HepG2 (cell line): ENCODE measurements around the gene BBS1. TPM values are rescaled to one million over a fixed set of nuclear protein-coding genes. Genes with fewer than 3 reads are reported as not detected.

Experiments used
- ATAC-seq: fragments of 200-7000 bp; cut with Tn5 transposase; 3 replicates; pipeline ENCODE4 v1.9.1; 2020; ENCODE audit warnings: mild to moderate bottlenecking, moderate library complexity
- BruUV-seq: library from RNA; stranded (reverse); fragments of 400-500 nt; replicated peaks from 2 replicates; lab custom pipeline; 2021; lab: Mats Ljungman, UMichigan
- CTCF ChIA-PET: fragments of 300-600 bp; formaldehyde crosslinking; extraction: SDS; loops from one replicate; lab custom pipeline; 2021; ENCODE audit warnings: low total read pairs, inconsistent platforms, low intra/inter-chr PET ratio; lab: Yijun Ruan, JAX
- POLR2A ChIA-PET: fragments of 350-600 bp; sonication (Branson Sonifier 250); formaldehyde crosslinking; loops from one replicate; lab custom pipeline; 2020; ENCODE audit warnings: antibody characterized with exemption, inconsistent platforms; lab: Yijun Ruan, JAX
- DNase-seq: peaks from one replicate; pipeline ENCODE4 v3.0.0-alpha.2; 2015; ENCODE audit warnings: low spot score
- FAIRE-seq: peaks from 3 replicates; lab custom pipeline; 2011; peaks lifted over from hg19 to GRCh38; lab: Jason Lieb, UNC
- H2AFZ ChIP-seq: one replicate; pipeline ENCODE4 v1.6.1; 2011; ENCODE audit warnings: low read length, inconsistent platforms
- H3K27ac ChIP-seq: fragments of 300-600 bp; 3 replicates; pipeline ENCODE4 v1.8.0; 2011; ENCODE audit warnings: mixed run types, mild to moderate bottlenecking, mixed read lengths, low read length, inconsistent platforms; ENCODE audit not compliant: insufficient read depth; ENCODE audit errors: extremely low read length
- H3K27me3 ChIP-seq, 2 experiments: fragments of 200-600 bp in 1 of 2; 2 replicates in 1 of 2; 3 replicates in 1 of 2; pipeline versions ENCODE4 v1.6.0 to v1.8.0; 2011; ENCODE audit warnings: low read length in 2 of 2, mild to moderate bottlenecking in 2 of 2, moderate library complexity in 2 of 2, inconsistent platforms in 1 of 2; ENCODE audit not compliant: insufficient read depth in 2 of 2, control insufficient read depth in 1 of 2
- H3K36me3 ChIP-seq, 2 experiments: fragments of 200-600 bp in 1 of 2; replicated peaks in 1 of 2; 2 replicates in 1 of 2; 3 replicates in 1 of 2; pipeline versions ENCODE4 v1.5.1 to v1.8.0; 2011; ENCODE audit warnings: low read length in 2 of 2, inconsistent platforms in 1 of 2; ENCODE audit not compliant: insufficient read depth in 2 of 2, control insufficient read depth in 1 of 2
- H3K4me1 ChIP-seq: 2 replicates; pipeline ENCODE4 v1.5.1; 2012; ENCODE audit warnings: low read length, inconsistent platforms; ENCODE audit not compliant: insufficient read depth
- H3K4me2 ChIP-seq: 2 replicates; pipeline ENCODE4 v1.6.0; 2011; ENCODE audit warnings: low read depth, low read length, inconsistent platforms
- H3K4me3 ChIP-seq, 3 experiments: fragments of 200-600 bp in 1 of 3; sonication (generic), shearing (Covaris generic) in 1 of 3; replicated peaks in 1 of 3; 2 replicates each; pipeline ENCODE4 v1.5.1; 2011 to 2016; ENCODE audit warnings: low read length in 3 of 3, inconsistent platforms in 2 of 3, low read depth in 2 of 3, mild to moderate bottlenecking in 2 of 3, control low read depth in 1 of 3, mixed read lengths in 1 of 3; ENCODE audit not compliant: insufficient read depth in 1 of 3
- H3K79me2 ChIP-seq: one replicate; pipeline ENCODE4 v1.6.1; 2011; ENCODE audit warnings: low read length, inconsistent platforms; ENCODE audit not compliant: insufficient read depth
- H3K9ac ChIP-seq: 2 replicates; pipeline ENCODE4 v1.6.0; 2011; ENCODE audit warnings: mild to moderate bottlenecking, low read depth, low read length, inconsistent platforms; ENCODE audit not compliant: insufficient read depth
- H3K9me3 ChIP-seq: 2 replicates; pipeline ENCODE4 v1.5.1; 2012; ENCODE audit warnings: mild to moderate bottlenecking, low read length
- H4K20me1 ChIP-seq: 2 replicates; pipeline ENCODE4 v1.6.0; 2011; ENCODE audit warnings: inconsistent platforms, mild to moderate bottlenecking, low read length, moderate library complexity; ENCODE audit not compliant: insufficient read depth
- BHLHE40 ChIP-seq: IDR thresholded peaks from 2 replicates; pipeline ENCODE4 v1.6.1; 2011; ENCODE audit warnings: low read length, improper control_type of control experiment
- CENPT ChIP-seq: sonication (generic); formaldehyde crosslinking; IDR thresholded peaks from 2 replicates; pipeline ENCODE4 v1.8.0; 2022; ENCODE audit warnings: low read depth, mild to moderate bottlenecking, moderate library complexity, missing genetic modification reagents
- ELK4 ChIP-seq: sonication (generic); formaldehyde crosslinking; IDR thresholded peaks from 2 replicates; pipeline ENCODE4 v1.9.0; 2021; ENCODE audit warnings: missing genetic modification reagents, borderline replicate concordance
- FOSL2 ChIP-seq: sonication (generic); formaldehyde crosslinking; IDR thresholded peaks from 2 replicates; pipeline ENCODE4 v1.4.0; 2020; ENCODE audit warnings: missing genetic modification reagents
- FOXC1 ChIP-seq: sonication (generic); formaldehyde crosslinking; IDR thresholded peaks from 2 replicates; pipeline ENCODE4 v1.8.0; 2022; ENCODE audit warnings: mild to moderate bottlenecking, missing genetic modification reagents, borderline replicate concordance
- FOXP1 ChIP-seq, 2 experiments: fragments of 450-650 bp in 1 of 2; IDR thresholded peaks; 2 replicates each; pipeline ENCODE4 v1.6.1; 2017 to 2018; ENCODE audit warnings: antibody characterized with exemption in 1 of 2
- GTF3A ChIP-seq: sonication (generic); formaldehyde crosslinking; conservative IDR thresholded peaks from 2 replicates; pipeline ENCODE4 v1.4.0; 2020; ENCODE audit warnings: mild to moderate bottlenecking, missing genetic modification reagents
- HMGXB4 ChIP-seq, 2 experiments: sonication (generic) in 1 of 2; formaldehyde crosslinking in 1 of 2; IDR thresholded peaks; 2 replicates each; pipeline versions ENCODE4 v1.4.0 to v1.6.1; 2018 to 2020; ENCODE audit warnings: missing genetic modification reagents in 2 of 2, borderline replicate concordance in 1 of 2, low read depth in 1 of 2, mild to moderate bottlenecking in 1 of 2, missing biosample characterization in 1 of 2
- KDM1A ChIP-seq: IDR thresholded peaks from 2 replicates; pipeline ENCODE4 v1.6.1; 2016; ENCODE audit warnings: missing compliant biosample characterization
- NFRKB ChIP-seq: fragments of 450-650 bp; IDR thresholded peaks from 2 replicates; pipeline ENCODE4 v1.6.1; 2017
- ZNF251 ChIP-seq: sonication (generic); formaldehyde crosslinking; IDR thresholded peaks from 2 replicates; pipeline ENCODE4 v1.9.0; 2021; ENCODE audit warnings: mild to moderate bottlenecking, missing genetic modification reagents
- ZNF510 ChIP-seq: sonication (generic); formaldehyde crosslinking; IDR thresholded peaks from 2 replicates; pipeline ENCODE4 v1.4.0; 2020; ENCODE audit warnings: low read depth, mild to moderate bottlenecking, missing genetic modification reagents
- ZNF546 ChIP-seq: sonication (generic); formaldehyde crosslinking; conservative IDR thresholded peaks from 2 replicates; pipeline ENCODE4 v1.8.1; 2023; ENCODE audit warnings: mild to moderate bottlenecking, missing genetic modification reagents
- ZNF687 ChIP-seq: sonication (generic); formaldehyde crosslinking; IDR thresholded peaks from 2 replicates; pipeline ENCODE4 v1.5.1; 2020; ENCODE audit warnings: mild to moderate bottlenecking, missing genetic modification reagents, moderate library complexity
- ZNF782 ChIP-seq: sonication (generic); formaldehyde crosslinking; IDR thresholded peaks from 2 replicates; pipeline ENCODE4 v1.4.0; 2020; ENCODE audit warnings: missing genetic modification reagents, mild to moderate bottlenecking, borderline replicate concordance
- ZSCAN22 ChIP-seq: sonication (generic); formaldehyde crosslinking; IDR thresholded peaks from 2 replicates; pipeline ENCODE4 v1.4.0; 2020; ENCODE audit warnings: mild to moderate bottlenecking, missing genetic modification reagents
- ZSCAN31 ChIP-seq: sonication (generic); formaldehyde crosslinking; IDR thresholded peaks from 2 replicates; pipeline ENCODE4 v1.5.0; 2020; ENCODE audit warnings: low read depth, mild to moderate bottlenecking, missing genetic modification reagents
- WGBS: methylation state at CpG from one replicate; pipeline ENCODE4 v1.1.6; 2017; ENCODE audit warnings: low lambda C conversion rate; 5-methylcytosine and 5-hydroxymethylcytosine counted together
- in situ Hi-C: cut with HindIII; loops from 2 replicates; pipeline ENCODE4 v1.10.0; 2017; ENCODE audit warnings: low pct_unique_long_range_greater_than_20kb; ENCODE audit not compliant: extremely low pct_ligation_motif_present
- intact Hi-C: fragments of 100-400 bp; cut with micrococcal nuclease; formaldehyde crosslinking; loops from one replicate; pipeline ENCODE4 v1.10.0; 2022; ENCODE audit not compliant: unreplicated experiment
- polyA plus RNA-seq, 8 experiments: library from polyadenylated mRNA; depleted of rRNA in 3 of 8; stranded (reverse) in 7 of 8; unstranded in 1 of 8; fragments of >200 nt; fragmentation: Illumina TruSeq in 4 of 8; extraction: Trizol in 4 of 8; gene quantifications; 2 replicates each; pipeline versions ENCODE4 v1.2.1 to v1.2.3, GENCODE V29; 2011 to 2016; ENCODE audit warnings: low read depth in 4 of 8, missing spikeins in 1 of 8, mixed read lengths in 1 of 8; ENCODE audit not compliant: insufficient read depth in 1 of 8
- total RNA-seq, 5 experiments: library from RNA; depleted of rRNA; stranded (reverse); fragments of >200 nt; fragmentation: Illumina TruSeq; extraction: Trizol; gene quantifications; 2 replicates each; pipeline ENCODE4 v1.2.3, GENCODE V29; 2016; ENCODE audit warnings: low read depth in 1 of 5

BBS1 gene
- total and polyA plus RNA-seq, 2 of the 13 experiments (the other 11 are each of a cell fraction or from before 2014, with no cell fraction given) = 11.7 to 14.1 TPM

GRCh38 chr11:66561975-66562248 is 51.5 kb downstream of the BBS1 start:
- CTCF ChIA-PET = no interaction called here
- FAIRE-seq = no peak
- TF ChIP-seq BHLHE40 = no peak
- no peak for TF ChIP-seq FOXC1 (CRISPR knock-in tag)
- no peak for TF ChIP-seq NFRKB
- no peak for TF ChIP-seq FOXP1 (IDR thresholded peaks at IDR 0.05)
- TF ChIP-seq FOXP1 (CRISPR knock-in tag; IDR thresholded peaks at IDR 0.05) = no peak
- TF ChIP-seq ZSCAN31 (CRISPR knock-in tag) = no peak
- TF ChIP-seq ZNF546 (CRISPR knock-in tag) = no peak
- TF ChIP-seq ZSCAN22 (CRISPR knock-in tag) = no peak
- no peak for TF ChIP-seq HMGXB4 (CRISPR knock-in tag; IDR thresholded peaks at IDR 0.05; ENCODE audit: borderline replicate concordance in 1 of 2, low read depth in 1 of 2)
- no peak for TF ChIP-seq CENPT (CRISPR knock-in tag)
- TF ChIP-seq GTF3A (CRISPR knock-in tag) = no peak
- TF ChIP-seq ZNF782 (CRISPR knock-in tag) = no peak
- no peak for TF ChIP-seq ZNF687 (CRISPR knock-in tag)
- no peak for TF ChIP-seq KDM1A (CRISPR knock-in tag)
- TF ChIP-seq ZNF251 = no peak
- TF ChIP-seq FOSL2 (CRISPR knock-in tag) = no peak
- no peak for TF ChIP-seq ELK4
- no peak for TF ChIP-seq ZNF510 (CRISPR knock-in tag)

More at GRCh38 chr11:66561975-66562248, 51.5 kb downstream of the BBS1 start:
- no peaks in the 10 kb centered on the region for H3K4me1 ChIP-seq
- DNase-seq (no peak), ATAC-seq (no peak)
- H3K9ac ChIP-seq = no peak overlapping the region
- H3K27me3 ChIP-seq = peaks cover 0 to 66% of the 10 kb centered on the region in 2 experiments; a peak in 4 of 5 replicates
- no peak overlapping the region for H3K4me3 ChIP-seq
- no CpG with 5 or more reads among the region's 9 CpGs for WGBS
- intact Hi-C loops (no loop called here), in situ Hi-C loops (loop anchor here (25.0 kb wide), 1 partner anchor 275 kb away; the partner anchor contains the start of gene RCE1)
- POLR2A ChIA-PET = interaction anchor here (1.4 to 1.5 kb wide), 2 partner anchors 55 to 116 kb away, joined by 3 to 4 read pairs; partner anchors contain the start of genes RBM14 and RBM4B
- no peak overlapping the region for H2AFZ ChIP-seq
- no peaks in the 10 kb centered on the region for H3K79me2 ChIP-seq
- H3K36me3 ChIP-seq = no peaks in the 10 kb centered on the region
- no peak overlapping the region for H3K27ac ChIP-seq
- H4K20me1 ChIP-seq = no peaks in the 10 kb centered on the region
- H3K9me3 ChIP-seq = no peaks in the 10 kb centered on the region
- no TSS peak for BruUV-seq
- H3K4me2 ChIP-seq = no peak overlapping the region
